Colon (tissue), 2 donors: ENCODE data around the gene SLC28A1.
"Not testable (repeated sequence)": the region's sequence is repeated elsewhere in the genome, so short reads cannot be mapped to it uniquely, and the experiment has no call there.

Experiments used
- FAIRE-seq: peaks from 2 replicates; lab custom pipeline; 2012; peaks lifted over from hg19 to GRCh38; lab: Jason Lieb, UNC
- donor health status: control.
- donor health status: control.

The SLC28A1 gene

DNA sequence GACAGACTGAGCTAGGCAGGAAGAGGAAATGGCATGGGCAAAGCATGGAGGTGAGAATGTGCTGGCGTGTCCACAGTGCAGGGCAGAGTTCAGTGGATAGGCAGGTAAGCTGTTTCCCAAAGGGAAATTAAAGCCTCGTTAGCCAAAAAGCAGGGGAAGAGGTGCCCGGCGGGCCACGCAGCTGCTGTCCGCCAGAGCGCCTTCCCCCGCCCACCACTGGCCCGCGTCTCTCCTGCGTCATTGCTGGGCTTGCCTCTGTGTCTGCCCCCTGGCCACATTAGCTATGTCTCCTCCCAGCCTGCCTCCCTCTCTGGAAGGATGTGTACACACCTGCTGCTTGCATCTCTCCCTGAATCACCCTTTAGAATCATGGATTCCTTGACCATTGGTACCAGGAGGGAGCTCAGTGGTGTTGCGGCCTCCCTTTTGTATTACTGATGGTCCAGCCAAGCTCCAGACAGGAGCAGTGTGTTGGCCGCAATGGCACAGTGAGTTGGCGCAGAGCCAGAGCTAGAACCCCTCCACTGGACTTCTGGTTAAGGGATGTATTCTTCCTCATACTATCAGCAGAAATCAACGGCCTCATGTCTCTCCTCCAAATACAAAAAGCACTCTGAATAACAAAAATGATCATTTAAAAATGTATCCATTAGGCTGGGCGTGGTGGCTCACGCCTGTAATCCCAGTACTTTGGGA lies 26.6 kb downstream of the SLC28A1 start:
- no peak for FAIRE-seq

- no peak for FAIRE-seq
Measured at GRCh38 chr15:84911879-84912660, 27.6 kb downstream of the SLC28A1 start.

DNA sequence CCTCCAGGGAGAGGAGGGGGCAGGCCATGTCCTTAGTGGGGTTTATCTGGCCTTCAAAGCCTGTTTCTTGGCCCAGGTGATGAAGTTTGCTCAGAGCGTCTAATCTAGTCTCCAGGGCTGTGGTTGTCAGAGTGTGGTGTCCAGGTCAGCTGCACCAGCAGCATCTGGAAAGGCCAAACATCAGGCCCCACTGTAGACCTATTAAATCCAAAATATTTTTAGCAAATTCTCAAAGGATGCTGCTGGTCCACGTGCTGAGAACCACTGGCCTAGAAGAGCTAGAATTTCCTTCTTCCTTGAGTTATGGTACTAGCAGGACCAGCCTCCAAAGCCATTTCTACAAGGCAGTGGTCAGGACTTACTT lies 28.9 kb downstream of the SLC28A1 start:
- FAIRE-seq: no peak

DNA sequence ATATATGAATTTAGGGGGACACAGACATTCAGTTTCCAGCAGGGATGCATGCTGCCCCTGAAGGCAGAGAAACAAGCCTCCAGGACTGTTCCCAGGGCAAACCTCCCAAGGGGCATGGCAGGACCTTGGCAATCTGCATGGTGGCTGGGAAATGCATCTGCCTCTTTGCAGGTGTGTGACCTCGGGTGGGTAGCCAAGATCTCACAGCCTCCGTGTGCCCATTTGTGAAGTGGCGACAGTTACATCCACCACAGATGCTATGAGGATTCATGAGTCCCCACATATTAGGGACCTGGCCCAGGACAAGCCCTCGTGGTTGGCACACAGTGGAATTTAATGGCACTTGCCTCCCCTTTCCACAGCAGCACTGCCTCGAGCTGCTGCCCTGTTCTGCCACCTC lies 29.9 kb downstream of the SLC28A1 start:
- FAIRE-seq: no peak

- FAIRE-seq: no peak
Measured at GRCh38 chr15:84914909-84915605, 30.6 kb downstream of the SLC28A1 start.

- no peak for FAIRE-seq
Measured at GRCh38 chr15:84915606-84915958, 31.1 kb downstream of the SLC28A1 start.

DNA sequence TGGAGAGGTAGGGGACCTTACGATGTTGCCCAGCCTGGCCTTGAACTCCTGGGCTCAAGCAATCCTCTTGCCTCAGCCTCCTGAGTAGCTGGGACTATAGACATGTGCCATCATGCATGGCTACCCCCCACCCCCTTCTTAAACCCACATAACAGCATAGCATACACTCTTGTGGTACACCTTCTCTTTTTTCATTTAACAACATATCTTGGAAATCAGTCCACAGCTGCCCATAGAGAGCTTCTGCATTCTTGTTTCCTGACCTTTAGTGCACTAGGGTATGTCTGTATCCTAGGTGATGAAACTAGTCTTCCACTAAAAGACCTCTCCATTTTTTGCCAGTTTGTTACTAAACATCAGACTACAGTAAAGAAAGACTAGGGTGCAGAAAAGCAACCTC lies 33.0 kb downstream of the SLC28A1 start:
- no peak for FAIRE-seq

GRCh38 chr15:84919106-84919667 lies 34.7 kb downstream of the SLC28A1 start:
- FAIRE-seq: no peak

DNA sequence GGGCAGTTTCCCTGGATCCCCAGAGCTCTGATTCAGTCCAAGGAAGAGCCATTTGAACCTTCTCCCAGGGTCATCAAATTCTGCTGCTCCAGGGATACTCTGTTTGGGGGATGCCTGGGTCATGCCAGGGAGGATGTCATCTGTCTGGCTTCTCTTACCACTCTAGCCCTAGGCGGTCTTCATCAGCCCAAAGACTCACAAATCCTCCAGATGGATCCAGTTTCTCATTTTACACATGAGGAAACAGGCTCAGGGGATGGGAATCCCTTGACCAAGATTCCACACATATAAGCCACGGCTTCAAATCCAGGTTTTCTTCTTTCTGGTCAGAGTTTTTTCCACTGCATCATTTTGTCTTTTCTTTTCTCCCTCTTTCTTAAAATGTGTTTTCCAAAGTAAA lies 36.7 kb downstream of the SLC28A1 start:
- FAIRE-seq: no peak

GRCh38 chr15:84922530-84922929 lies 38.1 kb downstream of the SLC28A1 start:
- no peak for FAIRE-seq

DNA sequence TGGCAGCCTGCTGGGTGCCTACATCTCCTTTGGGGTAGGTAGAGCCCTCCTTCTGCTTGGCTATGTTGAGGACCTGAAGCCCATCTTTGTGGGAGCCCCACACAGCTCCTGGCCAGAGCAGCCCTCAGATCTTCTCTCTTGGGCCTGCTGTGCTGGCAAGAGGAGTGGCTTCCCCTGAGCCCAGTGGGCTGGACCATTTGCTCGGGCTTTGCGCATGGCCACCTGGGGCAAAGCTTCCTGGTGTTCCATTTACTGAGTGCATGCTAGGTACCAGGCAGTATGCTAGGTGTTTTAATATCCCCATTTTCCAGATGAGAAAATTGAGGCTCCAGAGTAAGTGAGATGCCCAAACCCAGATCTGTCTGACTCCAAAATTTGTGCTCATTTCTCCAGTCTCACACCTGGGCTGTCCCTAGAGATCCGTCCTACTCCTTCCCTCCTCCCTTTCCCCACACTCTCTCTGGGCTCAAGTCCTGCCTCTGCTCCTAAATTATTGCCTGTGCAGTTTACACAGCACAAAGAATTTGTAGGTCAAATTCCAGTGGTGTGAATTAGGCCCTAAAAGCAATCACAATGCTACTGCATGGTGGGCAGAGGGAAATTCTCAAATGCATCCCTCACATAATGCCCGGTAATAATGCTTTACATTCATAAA lies 39.7 kb downstream of the SLC28A1 start:
- no peak for FAIRE-seq

DNA sequence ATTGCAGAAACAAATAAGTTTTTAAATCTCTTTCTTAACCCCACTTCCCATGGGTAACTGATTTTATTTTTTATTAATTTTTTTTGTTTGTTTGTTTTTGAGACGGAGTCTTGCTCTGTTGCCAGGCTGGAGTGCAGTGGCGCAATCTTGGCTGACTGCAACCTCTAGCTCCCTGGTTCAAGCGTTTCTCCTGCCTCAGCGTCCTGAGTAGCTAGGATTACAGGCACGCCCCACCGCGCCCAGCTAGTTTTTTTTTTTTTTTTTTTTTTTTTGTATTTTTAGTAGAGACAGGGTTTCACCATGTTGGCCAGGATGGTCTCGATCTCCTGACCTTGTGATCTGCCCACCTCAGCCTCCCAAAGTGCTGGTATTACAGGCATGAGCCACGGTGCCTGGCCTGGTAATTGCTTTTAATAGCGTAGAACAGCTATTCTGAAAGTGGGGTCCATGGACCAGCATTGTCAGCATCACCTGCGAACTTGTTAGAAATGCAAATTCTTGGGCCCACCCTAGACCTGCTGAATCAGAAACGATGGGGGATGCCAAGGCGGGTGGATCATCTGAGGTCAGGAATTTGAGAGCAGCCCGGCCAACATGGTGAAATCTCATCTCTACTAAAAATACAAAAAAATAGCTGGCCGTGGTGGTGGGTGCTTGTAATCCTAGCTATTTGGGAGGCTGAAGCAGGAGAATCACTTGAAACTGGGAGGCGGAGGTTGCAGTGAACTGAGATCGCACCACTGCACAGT lies 40.5 kb downstream of the SLC28A1 start:
- FAIRE-seq: not testable (repeated sequence)

- FAIRE-seq: no peak
Measured at GRCh38 chr15:84925906-84926305, 41.4 kb downstream of the SLC28A1 start.

DNA sequence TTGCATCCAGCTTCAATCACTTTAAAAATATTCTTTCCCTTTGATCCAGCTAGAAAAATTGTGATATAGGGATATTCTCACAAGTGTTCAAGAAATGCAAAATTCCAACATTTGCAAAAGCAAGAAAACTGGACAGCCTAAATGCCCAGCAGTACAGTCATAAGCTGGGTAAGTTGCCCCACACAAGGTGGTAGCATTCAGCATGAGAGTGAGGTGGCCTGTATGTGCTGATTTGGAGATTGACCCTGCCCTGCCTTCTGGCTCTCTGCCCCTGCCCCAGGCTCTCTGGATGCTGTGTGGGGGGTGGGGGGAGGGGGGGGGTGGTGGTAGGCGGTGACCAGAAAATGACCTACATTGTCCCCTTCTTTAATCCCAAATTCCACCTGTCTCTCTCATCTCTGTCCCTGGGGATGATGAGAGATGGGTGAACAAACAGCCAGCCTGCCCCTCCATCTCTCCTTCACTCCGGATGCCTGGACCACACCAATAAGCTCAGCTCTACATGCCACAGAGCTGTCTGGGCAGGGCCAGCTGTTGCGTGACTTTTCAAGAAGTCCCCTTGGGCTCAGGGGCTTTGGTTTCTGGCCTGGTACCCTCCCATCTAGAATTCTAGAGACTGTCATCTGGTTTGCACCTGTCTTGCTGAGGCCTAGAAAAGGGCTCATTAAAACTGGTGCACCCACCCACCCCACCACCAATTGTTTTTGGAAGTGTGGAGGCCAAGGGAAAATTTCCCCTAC lies 42.2 kb downstream of the SLC28A1 start:
- no peak for FAIRE-seq

- FAIRE-seq: no peak
Measured at GRCh38 chr15:84928843-84929168, 44.3 kb downstream of the SLC28A1 start.

DNA sequence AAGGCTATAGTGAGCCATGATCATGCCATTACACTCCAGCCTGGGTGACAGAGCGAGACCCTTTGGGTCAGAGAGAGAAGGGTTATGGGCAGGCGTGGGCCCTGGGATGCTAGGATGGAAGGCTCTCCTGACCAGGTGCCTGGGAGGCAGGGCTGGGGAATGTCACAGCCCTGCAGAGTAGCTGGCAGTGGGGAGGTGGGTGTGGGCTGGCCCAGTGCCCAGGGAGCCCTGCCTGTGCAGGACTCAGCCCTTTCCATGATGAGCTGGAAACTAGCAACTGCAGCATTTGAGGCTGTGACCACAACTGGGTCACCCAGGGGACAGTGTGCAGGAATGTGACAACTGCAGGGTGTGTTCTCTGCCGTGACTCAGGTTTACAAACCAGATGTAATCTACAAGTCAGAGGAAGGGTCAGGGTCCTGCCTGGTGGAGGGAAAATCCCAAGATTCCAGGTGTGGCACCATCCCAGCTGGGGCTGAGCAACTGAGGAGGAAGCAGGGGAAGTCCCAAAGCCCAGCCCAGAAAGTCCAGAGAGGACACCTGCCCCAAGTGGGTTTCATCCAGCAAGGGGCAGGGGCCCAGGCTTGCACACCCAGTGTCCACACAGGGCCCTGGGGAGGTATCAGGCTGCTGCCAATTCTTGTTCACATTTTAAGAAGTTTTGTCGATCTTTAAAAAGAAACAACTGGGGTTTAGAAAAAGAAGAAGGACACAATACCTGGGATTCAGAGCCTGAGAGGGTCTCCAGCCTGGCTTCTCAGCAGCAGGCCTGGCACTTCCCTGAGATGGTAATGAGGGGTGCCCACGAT lies 45.5 kb downstream of the SLC28A1 start:
- FAIRE-seq: no peak

GRCh38 chr15:84934942-84935729 lies 50.7 kb downstream of the SLC28A1 start:
- no peak for FAIRE-seq

- no peak for FAIRE-seq
Measured at GRCh38 chr15:84937144-84937543, 52.7 kb downstream of the SLC28A1 start.

DNA sequence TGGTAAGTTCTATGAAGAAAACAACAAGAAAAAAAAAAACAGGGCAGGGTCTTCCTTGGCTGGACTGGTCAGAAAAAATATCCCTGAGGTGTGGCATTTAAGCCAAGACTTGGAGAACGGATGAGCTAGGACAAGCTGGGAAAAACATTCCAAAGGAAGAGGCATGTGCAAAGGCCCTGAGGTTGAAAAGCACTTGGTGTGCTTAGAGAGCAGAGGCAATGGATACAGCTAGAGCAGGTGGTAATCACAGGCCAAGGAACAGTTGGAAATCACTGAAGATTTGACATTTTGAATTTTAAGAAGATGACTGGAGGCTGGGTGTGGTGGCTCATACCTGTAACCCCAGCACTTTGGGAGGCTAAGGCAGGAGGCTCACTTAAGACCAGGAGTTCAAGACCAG lies 54.3 kb downstream of the SLC28A1 start:
- no peak for FAIRE-seq
